ENCODE measurements around the gene ZCCHC24.

DNA sequence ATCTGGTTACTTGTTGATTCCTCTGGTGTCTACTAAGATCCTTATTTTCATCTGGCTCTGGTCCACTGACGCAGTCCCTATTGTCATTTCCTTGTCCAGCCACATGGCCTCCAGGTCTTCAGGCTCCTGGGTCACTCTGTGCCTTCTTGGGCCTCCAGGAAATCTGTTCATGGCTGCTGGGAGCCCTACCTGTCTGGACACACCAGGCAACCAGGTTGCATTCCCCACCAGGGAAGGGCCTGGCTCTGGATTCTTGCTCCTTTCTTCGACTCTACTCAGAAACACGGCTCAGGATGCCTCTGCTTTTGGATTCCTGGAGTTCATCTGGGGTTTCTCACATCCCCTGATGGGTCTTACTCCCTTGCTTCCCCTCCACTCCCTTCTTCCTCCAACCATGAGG, 106.2 kb downstream of the ZCCHC24 start:
- TF ChIP-seq, protein P1, sequence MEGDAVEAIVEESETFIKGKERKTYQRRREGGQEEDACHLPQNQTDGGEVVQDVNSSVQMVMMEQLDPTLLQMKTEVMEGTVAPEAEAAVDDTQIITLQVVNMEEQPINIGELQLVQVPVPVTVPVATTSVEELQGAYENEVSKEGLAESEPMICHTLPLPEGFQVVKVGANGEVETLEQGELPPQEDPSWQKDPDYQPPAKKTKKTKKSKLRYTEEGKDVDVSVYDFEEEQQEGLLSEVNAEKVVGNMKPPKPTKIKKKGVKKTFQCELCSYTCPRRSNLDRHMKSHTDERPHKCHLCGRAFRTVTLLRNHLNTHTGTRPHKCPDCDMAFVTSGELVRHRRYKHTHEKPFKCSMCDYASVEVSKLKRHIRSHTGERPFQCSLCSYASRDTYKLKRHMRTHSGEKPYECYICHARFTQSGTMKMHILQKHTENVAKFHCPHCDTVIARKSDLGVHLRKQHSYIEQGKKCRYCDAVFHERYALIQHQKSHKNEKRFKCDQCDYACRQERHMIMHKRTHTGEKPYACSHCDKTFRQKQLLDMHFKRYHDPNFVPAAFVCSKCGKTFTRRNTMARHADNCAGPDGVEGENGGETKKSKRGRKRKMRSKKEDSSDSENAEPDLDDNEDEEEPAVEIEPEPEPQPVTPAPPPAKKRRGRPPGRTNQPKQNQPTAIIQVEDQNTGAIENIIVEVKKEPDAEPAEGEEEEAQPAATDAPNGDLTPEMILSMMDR (conservative IDR thresholded peaks at IDR 0.05; ENCODE audit: low read length) = no peak
- TF ChIP-seq EZH2phosphoT487 (IDR thresholded peaks at IDR 0.05; ENCODE audit: borderline replicate concordance, low read depth, low read length) = no peak

All from OCI-LY7 (cell line).